CD4-positive, alpha-beta T cell treated with Interleukin-12 subunit alpha and Interleukin-12 subunit beta, for 1 hour (primary cell): ENCODE measurements around the gene SLC22A7.
"Not testable (repeated sequence)": the region's sequence is repeated elsewhere in the genome, so short reads cannot be mapped to it uniquely, and the experiment has no call there.

ENCODE experiments used
- DNase-seq: peaks from one replicate; pipeline ENCODE4 v3.0.0-alpha.2; 2020

Gene SLC22A7

GRCh38 chr6:43303006-43303405 lies 4.9 kb downstream of the SLC22A7 start:
- not testable (repeated sequence) for DNase-seq

GRCh38 chr6:43303751-43304331 lies 5.8 kb downstream of the SLC22A7 start:
- DNase-seq = no peak

DNA sequence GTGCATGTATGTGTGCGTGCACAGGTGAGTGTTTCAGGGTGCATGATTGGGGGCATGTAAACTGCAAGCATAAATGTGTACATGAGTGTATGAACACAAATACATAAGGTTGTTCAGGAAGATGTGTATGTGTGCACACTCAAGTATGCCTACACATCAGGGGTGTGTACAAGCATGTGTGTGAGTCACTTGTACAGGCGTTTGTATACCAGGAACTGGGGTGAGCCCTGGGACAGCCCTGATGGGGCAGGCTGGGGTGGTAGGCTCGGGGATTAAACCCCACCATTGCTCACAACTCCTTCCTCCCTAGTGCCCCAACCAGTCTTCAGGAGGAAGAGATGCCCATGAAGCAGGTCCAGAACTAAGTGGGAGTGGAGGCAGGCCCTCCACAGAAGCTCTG lies 6.3 kb downstream of the SLC22A7 start:
- DNase-seq = no peak

GRCh38 chr6:43304882-43305281 lies 6.8 kb downstream of the SLC22A7 start:
- no peak for DNase-seq

GRCh38 chr6:43306086-43306485 lies 8.0 kb downstream of the SLC22A7 start:
- no peak for DNase-seq

DNA sequence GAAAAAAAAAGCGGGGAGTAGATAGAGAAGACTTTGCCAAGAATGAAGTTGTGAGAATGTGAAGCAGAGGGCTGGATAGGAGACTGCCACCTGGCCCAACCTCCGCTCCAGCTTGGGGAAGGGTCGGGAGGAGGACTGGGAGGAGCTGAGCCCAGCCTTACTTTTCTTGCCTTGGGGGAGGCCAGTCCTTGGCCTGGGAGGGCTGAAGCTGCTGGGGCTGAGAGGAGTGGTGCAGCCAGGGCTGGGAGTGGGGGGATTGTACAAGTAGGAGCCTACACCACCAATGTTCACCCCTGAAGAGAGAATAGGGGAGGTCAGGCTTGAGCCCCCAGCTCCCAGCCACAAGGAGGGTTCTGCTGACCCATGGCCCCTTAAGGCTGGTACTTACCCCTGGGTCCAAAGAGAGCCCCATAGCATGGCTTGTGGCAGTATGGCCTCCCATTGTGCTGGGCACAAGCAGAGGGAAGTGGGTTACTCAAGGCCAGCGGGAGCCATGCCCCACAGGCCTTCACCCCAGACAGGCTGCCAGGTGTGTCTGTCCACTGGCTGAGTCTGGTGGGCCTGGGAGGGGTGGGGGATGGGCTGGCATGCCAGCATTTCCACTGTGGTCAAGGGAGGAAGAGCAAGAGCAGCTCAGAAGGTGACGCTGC lies 9.5 kb downstream of the SLC22A7 start:
- no peak for DNase-seq

DNA sequence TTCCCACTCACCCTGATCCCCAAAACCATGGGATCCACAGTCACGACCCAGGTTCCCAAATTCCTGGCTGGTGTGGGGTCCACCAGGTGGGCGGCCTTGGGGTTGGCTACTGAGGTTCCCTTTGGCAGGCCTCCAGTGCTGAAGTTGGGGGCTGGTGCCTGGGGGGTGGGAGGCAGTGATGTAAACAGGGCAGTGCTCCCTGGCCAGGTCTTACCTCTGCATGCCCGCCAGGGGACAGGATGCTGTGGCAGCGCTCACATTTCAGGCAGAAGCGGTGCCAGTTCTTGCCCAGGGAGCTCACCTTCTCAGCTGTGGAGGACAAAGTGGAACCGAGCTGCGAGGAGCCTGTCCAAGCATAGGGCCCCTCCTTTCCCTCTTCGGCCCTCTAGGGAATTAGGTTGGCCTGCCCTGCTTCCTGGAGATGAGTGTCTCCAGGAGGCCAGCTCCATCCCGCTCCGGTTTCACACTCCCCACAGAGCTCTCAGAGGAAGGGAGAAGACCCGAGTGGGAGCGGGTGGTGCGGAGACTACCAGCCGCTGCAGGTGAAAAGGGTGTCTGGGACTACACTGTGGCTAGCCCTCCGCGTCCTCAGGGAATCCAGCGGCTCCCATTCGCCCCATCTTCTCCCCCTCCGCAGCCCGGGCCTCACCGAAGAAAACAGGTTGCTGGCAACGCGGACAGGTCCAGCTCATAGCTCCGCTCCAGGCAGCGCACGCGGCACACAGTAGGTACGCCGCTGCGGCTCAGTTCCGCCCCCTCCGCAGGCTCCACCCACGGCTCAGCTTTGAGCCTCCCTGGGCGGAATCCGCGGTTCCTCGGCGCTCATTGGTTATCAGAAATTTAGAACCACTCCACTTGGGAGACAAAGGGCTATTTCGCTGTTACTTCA lies 10.3 kb downstream of the SLC22A7 start, which contains the start of gene CRIP3:
Gene CRIP3, minus strand, starts transcription at position 726 of the 889 bp plus-strand sequence. Its CDS starts 34 bp downstream, at position 692.
- DNase-seq = peak; percentile 55

DNA sequence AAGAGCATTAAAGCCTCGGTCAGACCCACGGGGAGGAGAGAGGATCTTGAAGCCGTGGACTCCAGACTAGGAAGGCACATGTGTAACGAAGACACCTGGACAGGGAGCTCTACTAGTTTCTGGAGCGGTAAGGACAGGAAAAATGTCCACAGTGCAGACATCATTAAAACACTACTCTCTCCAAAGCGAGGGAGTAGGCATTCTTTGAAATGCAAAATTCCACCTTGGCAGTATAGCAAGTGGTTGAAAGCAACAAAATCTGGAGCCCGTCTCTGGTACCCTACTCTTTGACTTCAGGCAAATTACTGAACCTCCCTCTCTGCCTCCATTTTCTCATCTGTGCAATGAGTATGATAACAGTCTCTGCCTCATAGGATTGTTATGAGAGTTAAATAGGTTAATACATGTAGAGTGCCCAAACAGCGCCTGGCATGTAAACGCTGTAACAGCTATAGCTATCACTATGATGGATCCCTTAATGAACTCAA lies 11.0 kb downstream of the SLC22A7 start:
- DNase-seq = no peak

DNA sequence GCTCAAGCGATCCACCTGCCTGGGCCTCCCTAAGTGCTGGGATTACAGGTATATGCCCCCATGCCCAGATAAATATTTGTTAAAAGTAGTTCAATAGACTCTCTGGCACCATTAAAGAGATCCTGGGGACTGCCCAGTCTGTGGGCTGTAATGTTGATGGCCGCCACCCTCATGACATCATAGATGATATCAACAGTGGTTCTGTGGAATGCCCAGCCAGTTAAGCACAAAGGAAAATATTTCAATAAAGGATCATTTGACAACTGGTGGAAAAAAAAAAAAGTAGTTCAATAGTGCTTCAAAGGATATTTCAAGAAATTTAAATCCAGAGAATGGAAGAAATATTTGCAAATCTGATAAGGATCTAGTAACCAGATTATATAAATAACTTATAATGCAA lies 12.1 kb downstream of the SLC22A7 start:
- DNase-seq = no peak

GRCh38 chr6:43310624-43311023 lies 12.6 kb downstream of the SLC22A7 start:
- DNase-seq = no peak

DNA sequence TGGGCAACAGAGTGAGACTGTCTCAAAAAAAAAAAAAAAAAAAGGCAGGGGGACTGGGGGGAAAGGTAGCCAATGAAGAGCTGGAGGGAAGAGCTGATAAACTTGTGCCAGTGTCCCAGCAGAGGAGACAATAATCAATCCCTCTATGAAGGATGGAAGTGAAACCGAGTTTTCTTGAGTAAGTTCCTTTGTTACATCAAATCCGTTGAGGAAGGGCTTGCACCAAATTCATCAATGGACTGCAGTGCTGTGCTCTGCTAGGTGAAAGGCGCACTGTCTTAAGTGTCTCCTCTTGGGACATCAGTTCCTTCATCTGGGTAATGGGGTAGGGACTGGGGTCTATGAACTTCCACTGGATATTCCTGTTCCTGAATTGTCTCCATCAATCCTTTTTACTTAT lies 13.6 kb downstream of the SLC22A7 start:
- no peak for DNase-seq

DNA sequence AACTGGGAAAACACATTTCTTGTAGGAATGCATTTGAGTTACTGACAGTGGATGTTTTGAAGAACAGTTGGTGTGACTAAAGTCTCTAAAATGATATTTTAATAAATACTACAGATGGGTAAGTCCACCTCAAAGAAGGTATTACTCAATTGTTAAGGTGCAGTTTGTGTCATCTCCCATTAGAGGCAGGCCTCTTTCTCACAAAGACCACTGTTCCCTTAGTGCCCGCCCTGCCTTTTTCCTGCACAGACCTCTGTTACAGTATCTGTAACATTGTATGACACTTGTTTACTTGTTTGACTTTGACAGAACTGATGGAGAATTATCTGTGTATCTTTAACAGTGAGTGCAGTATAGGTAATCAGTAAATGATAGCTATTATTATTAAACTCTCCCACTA lies 15.8 kb downstream of the SLC22A7 start:
- no peak for DNase-seq

GRCh38 chr6:43318011-43318410 lies 20.0 kb downstream of the SLC22A7 start:
- no peak for DNase-seq

- DNase-seq = no peak
These were observed 27.8 kb downstream of the SLC22A7 start for GRCh38 chr6:43325876-43326275.

- no peak for DNase-seq
These were observed 30.5 kb downstream of the SLC22A7 start for GRCh38 chr6:43328528-43328927.

- DNase-seq = peak; percentile 3
These were observed 33.4 kb downstream of the SLC22A7 start for GRCh38 chr6:43331470-43331869.

DNA sequence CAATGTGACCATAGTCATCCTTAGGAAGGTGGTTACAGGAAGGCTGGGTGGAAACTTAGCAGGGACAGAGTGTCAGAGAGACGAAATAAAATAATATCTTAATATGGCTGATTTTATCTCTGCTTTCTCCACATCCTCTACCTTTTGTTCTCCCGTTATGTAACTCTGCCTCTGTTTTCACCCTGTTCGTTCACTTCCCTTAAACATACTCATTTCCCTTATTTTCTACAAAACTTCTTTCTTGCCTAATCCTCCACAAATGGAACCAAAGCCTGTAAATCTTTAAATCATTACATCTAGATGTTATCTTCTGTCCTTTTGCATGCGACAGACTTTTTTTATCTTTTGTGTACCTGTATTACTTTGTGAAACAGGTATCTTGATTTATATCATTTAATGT lies 33.8 kb downstream of the SLC22A7 start:
- peak; percentile 8 for DNase-seq

DNA sequence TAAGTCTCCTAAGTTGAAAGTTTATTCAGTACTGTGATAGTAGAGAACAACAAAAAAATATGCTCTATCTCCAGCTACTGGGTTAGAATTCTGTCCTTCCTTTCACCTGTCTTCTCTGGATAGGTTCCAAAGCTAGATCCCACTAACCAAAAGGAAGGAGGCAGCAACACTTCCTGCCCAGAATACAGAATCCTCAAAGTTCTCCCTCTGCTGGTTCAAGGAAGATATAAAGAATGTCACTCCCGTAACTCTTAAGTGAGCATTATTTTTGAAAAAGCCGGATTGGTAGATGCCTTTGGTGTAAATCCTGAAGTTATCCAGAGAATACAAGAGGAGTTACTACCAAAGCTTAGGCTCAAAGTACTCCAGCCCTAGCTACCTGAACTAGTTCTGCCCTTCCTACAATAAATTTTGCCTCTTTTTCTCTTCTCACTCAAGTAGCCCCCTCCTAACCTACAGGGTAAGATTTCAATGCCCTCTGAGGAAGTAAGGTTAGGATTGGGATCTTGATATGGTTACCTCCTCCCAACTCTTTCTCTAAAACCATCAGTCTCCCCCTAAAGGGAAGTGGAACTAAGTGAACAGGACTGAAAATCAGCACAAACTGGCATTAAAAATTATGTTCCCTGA lies 36.5 kb downstream of the SLC22A7 start:
- peak; percentile 19 for DNase-seq

GRCh38 chr6:43335469-43335868 lies 37.4 kb downstream of the SLC22A7 start:
- DNase-seq = no peak

- no peak for DNase-seq
These were observed 38.3 kb downstream of the SLC22A7 start for GRCh38 chr6:43336382-43336781.

- no peak for DNase-seq
These were observed 40.2 kb downstream of the SLC22A7 start for GRCh38 chr6:43338243-43338642.

DNA sequence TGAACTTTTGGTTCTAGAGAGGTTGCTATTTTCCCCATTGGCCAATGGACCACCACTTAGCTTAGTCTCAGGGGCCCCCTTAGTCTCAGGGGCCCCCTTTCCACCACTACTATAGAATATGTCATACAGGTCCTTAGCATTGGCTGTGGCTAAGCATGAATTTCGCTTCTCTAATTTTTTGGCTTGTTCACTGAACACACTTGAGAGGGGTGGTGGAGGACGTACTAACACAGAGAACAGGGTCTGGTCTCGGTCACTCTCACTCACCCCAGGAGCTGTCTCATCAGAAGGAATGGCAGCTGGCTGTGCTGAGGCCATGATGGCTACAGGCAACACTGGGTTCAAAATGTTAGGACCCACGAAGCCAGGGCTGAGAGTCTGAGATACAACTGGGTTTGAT lies 41.1 kb downstream of the SLC22A7 start:
- DNase-seq = no peak

GRCh38 chr6:43346243-43346642 lies 48.2 kb downstream of the SLC22A7 start:
- DNase-seq = not testable (repeated sequence)
